Measurements from ENCODE around the gene SPOPL. TPM values are rescaled to one million over a fixed set of nuclear protein-coding genes. Genes with fewer than 3 reads are reported as not detected.

Gene SPOPL
- total and polyA plus RNA-seq, 2 experiments from 2014 or later = 3.4 to 13.6 TPM

DNA sequence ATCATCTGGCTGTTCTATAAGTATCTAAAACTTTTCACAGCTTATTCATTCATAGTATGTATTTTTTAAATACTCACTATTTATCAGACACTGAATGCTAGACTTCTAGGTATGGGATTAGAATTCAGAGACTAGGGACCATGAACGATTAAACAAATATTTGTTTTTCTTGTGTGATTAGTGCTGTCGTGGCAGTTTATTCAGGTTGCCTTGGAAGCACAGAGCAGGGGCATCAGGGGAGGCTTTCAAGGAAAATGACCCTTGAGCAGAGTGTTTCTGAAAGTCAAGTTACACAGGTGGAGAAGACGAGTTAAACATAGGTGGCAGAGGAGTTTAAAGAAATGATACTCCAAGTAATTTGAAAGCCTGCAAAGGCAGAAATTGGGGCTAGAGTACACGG lies 5.7 kb downstream of the SPOPL start:
- Histone ChIP-seq H3K36me3 (no peaks in the 10 kb centered on the region), H3K4me3 (no peak overlapping the region), H3K9me3 (ENCODE audit: low read depth) (no peaks in the 10 kb centered on the region), H3K4me1 (ENCODE audit: low read depth) (peaks cover 25% of the 10 kb centered on the region), H3K27me3 (no peaks in the 10 kb centered on the region), H3K27ac (no peak overlapping the region)
- no peak for DNase-seq (ENCODE audit: low read depth in 1 of 2, low spot score in 1 of 2)
- TF ChIP-seq, protein P1, sequence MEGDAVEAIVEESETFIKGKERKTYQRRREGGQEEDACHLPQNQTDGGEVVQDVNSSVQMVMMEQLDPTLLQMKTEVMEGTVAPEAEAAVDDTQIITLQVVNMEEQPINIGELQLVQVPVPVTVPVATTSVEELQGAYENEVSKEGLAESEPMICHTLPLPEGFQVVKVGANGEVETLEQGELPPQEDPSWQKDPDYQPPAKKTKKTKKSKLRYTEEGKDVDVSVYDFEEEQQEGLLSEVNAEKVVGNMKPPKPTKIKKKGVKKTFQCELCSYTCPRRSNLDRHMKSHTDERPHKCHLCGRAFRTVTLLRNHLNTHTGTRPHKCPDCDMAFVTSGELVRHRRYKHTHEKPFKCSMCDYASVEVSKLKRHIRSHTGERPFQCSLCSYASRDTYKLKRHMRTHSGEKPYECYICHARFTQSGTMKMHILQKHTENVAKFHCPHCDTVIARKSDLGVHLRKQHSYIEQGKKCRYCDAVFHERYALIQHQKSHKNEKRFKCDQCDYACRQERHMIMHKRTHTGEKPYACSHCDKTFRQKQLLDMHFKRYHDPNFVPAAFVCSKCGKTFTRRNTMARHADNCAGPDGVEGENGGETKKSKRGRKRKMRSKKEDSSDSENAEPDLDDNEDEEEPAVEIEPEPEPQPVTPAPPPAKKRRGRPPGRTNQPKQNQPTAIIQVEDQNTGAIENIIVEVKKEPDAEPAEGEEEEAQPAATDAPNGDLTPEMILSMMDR (IDR thresholded peaks at IDR 0.05; ENCODE audit: low read depth, low read length) = no peak

DNA sequence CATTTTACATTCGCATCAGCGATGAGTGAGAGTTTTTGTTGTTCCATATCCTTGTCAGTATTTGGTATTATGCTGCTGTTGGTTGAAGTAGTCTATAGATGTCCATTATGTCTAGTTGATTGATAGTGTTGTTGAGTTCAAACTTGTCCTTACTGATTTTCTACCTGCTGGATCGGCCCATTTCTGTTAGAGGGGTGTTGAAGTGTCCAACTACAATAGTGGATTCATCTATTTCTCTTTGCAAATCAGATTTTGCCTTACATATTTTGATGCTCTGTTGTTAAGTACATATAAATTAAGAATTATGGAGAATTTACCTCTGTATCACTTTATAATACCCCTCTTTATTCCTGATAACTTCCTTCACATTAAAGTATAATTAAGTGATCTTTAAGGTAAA lies 8.7 kb downstream of the SPOPL start:
- Histone ChIP-seq H3K27ac (no peak overlapping the region), H3K36me3 (no peaks in the 10 kb centered on the region), H3K4me3 (no peak overlapping the region), H3K27me3 (no peaks in the 10 kb centered on the region), H3K4me1 (ENCODE audit: low read depth) (peaks cover 9% of the 10 kb centered on the region), H3K9me3 (ENCODE audit: low read depth) (no peaks in the 10 kb centered on the region)
- TF ChIP-seq, protein P1 (IDR thresholded peaks at IDR 0.05; ENCODE audit: low read depth, low read length) = no peak
- no peak for DNase-seq (ENCODE audit: low read depth in 1 of 2, low spot score in 1 of 2)

DNA sequence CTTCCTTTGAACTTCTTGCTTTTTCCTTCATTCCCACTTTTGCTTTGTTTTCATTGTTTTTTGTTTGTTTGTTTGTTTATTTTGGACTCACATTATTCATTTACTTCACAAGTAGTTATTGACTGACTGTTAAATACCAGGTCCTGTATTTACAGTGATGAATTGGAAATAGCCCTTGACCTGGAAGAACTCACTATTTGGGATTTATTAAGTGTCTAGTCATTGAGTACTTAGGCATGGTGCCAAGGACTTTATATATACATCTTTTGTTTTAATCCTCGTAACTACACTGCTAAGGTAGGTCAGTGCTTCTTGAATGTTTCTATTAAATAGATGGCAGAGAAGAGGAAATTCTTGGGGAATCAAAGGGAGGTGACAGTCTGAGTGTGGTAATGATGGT lies 11.1 kb downstream of the SPOPL start:
- TF ChIP-seq, protein P1 (IDR thresholded peaks at IDR 0.05; ENCODE audit: low read depth, low read length) = no peak
- Histone ChIP-seq H3K4me1 (ENCODE audit: low read depth) (no peaks in the 10 kb centered on the region), H3K27me3 (no peaks in the 10 kb centered on the region), H3K9me3 (ENCODE audit: low read depth) (no peaks in the 10 kb centered on the region), H3K4me3 (no peak overlapping the region), H3K27ac (no peak overlapping the region), H3K36me3 (no peaks in the 10 kb centered on the region)
- no peak for DNase-seq (ENCODE audit: low read depth in 1 of 2, low spot score in 1 of 2)

DNA sequence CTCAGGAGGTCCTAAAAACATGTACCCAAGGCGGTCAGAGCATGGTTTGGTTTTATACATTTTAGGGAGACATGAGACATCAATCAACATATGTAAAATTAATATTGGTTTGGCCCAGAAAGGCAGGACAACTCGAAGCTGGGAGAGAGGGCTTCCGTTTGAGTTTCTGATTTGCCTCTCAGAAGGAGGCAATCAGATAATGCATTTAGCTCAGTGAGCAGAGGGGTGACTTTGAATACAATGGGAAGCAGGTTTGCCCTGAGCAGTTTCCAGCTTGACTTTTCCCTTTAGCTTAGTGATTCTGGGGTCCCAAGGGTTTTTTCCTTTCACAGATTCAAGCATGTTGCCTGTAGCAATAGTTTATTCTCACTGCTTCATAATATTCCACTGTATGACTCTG lies 12.6 kb downstream of the SPOPL start:
- no peak for DNase-seq (ENCODE audit: low read depth in 1 of 2, low spot score in 1 of 2)
- H3K9me3 ChIP-seq (ENCODE audit: low read depth) = no peaks in the 10 kb centered on the region
- H3K27me3 ChIP-seq = no peaks in the 10 kb centered on the region
- TF ChIP-seq, protein P1 (IDR thresholded peaks at IDR 0.05; ENCODE audit: low read depth, low read length) = no peak
- H3K27ac ChIP-seq = peak overlapping the region; percentile 3
- H3K36me3 ChIP-seq = no peaks in the 10 kb centered on the region
- no peak overlapping the region for H3K4me3 ChIP-seq
- H3K4me1 ChIP-seq (ENCODE audit: low read depth) = no peaks in the 10 kb centered on the region

DNA sequence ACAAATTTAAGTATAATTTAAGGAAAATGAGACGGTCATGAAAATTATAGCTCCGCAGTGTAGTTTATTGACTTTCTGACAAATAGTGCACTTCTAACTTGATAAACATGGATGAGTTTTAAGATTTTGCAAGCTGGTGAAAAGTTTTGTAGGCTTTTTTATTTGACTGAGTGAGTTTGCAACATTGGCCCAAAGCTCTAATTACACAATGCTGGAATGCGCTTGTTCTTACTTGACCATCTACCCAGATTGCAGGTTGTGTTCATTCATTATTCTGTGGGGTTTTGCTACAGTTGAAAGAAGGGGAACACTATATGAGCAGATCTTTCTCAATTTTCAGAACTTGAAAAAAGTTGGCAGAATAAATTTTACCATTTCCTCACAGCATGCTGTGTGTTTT lies 13.5 kb downstream of the SPOPL start:
- DNase-seq (ENCODE audit: low read depth in 1 of 2, low spot score in 1 of 2) = peak in 1 of 2 donors; percentile 25

More for the DNA sequence above, 13.5 kb downstream of the SPOPL start:
- Histone ChIP-seq H3K9me3 (ENCODE audit: low read depth) (no peaks in the 10 kb centered on the region), H3K27ac (no peak overlapping the region), H3K36me3 (no peaks in the 10 kb centered on the region), H3K4me1 (ENCODE audit: low read depth) (peaks cover 4% of the 10 kb centered on the region), H3K27me3 (no peaks in the 10 kb centered on the region), H3K4me3 (no peak overlapping the region)
- TF ChIP-seq, protein P1 (IDR thresholded peaks at IDR 0.05; ENCODE audit: low read depth, low read length) = no peak
